ENCODE measurements around the gene PRKCE. TPM values are rescaled to one million over a fixed set of nuclear protein-coding genes. Genes with fewer than 3 reads are reported as not detected.

The PRKCE gene
- total RNA-seq, 2 experiments from 2014 or later, result 12.5 to 13.6 TPM

GRCh38 chr2:46066116-46066515 is 414.6 kb downstream of the PRKCE start:
- Mint-ChIP-seq H3K9me3 (no peaks in the 10 kb centered on the region), H3K4me1 (ENCODE audit: low read depth) (peaks cover 32% of the 10 kb centered on the region), H3K4me3 (no peak overlapping the region), H3K27ac (no peak overlapping the region), H3K36me3 (no peaks in the 10 kb centered on the region), H3K27me3 (no peaks in the 10 kb centered on the region)
- intact Hi-C loops (cut with micrococcal nuclease), result loop anchor here (2.0 kb wide), 1 partner anchor 35 kb away; no protein-coding TSS in a partner anchor
- no peak for DNase-seq
- ChIA-PET CTCF (interaction anchor here (1.4 to 1.5 kb wide), 2 partner anchors 159 to 297 kb away, joined by 3 to 6 read pairs; no protein-coding TSS in a partner anchor), POLR2A (no interaction called here)

- CTCF ChIA-PET, result no interaction called here
- no peaks in the 10 kb centered on the region for H3K27me3 Mint-ChIP-seq
- H3K27ac Mint-ChIP-seq, result peak overlapping the region; percentile 52
- peaks cover 32% of the 10 kb centered on the region for H3K4me1 Mint-ChIP-seq (ENCODE audit: low read depth)
- H3K9me3 Mint-ChIP-seq, result no peaks in the 10 kb centered on the region
- no peak for DNase-seq
- no peak overlapping the region for H3K4me3 Mint-ChIP-seq
- no peaks in the 10 kb centered on the region for H3K36me3 Mint-ChIP-seq
- intact Hi-C loops (cut with micrococcal nuclease), result loop anchor here (2.0 kb wide), 1 partner anchor 34 kb away; no protein-coding TSS in a partner anchor
- POLR2A ChIA-PET, result no interaction called here
Measured at GRCh38 chr2:46066601-46067000, 415.1 kb downstream of the PRKCE start.

- H3K9me3 Mint-ChIP-seq, result no peaks in the 10 kb centered on the region
- CTCF ChIA-PET, result no interaction called here
- POLR2A ChIA-PET, result interaction anchor here (1.5 kb wide), 1 partner anchor 13 kb away, joined by 11 read pairs; no protein-coding TSS in a partner anchor
- H3K27me3 Mint-ChIP-seq, result no peaks in the 10 kb centered on the region
- no peak overlapping the region for H3K4me3 Mint-ChIP-seq
- no peak for DNase-seq
- no peak overlapping the region for H3K27ac Mint-ChIP-seq
- intact Hi-C loops (cut with micrococcal nuclease), result loop anchor here (2.0 kb wide), 1 partner anchor 34 kb away; no protein-coding TSS in a partner anchor
- peaks cover 32% of the 10 kb centered on the region for H3K4me1 Mint-ChIP-seq (ENCODE audit: low read depth)
- no peaks in the 10 kb centered on the region for H3K36me3 Mint-ChIP-seq
Measured at GRCh38 chr2:46067062-46067461, 415.6 kb downstream of the PRKCE start.

- intact Hi-C loops (cut with micrococcal nuclease), result loop anchor here (1.0 to 2.0 kb wide), 5 partner anchors 13 to 162 kb away; no protein-coding TSS in a partner anchor
- no peaks in the 10 kb centered on the region for H3K9me3 Mint-ChIP-seq
- no peaks in the 10 kb centered on the region for H3K27me3 Mint-ChIP-seq
- H3K27ac Mint-ChIP-seq, result peak overlapping the region; percentile 45
- H3K36me3 Mint-ChIP-seq, result no peaks in the 10 kb centered on the region
- peaks cover 32% of the 10 kb centered on the region for H3K4me1 Mint-ChIP-seq (ENCODE audit: low read depth)
- no peak for DNase-seq
- CTCF ChIA-PET, result interaction anchor here (0.6 to 1.6 kb wide), 4 partner anchors 12 to 282 kb away, joined by 3 to 4 read pairs (median 3); no protein-coding TSS in a partner anchor
- POLR2A ChIA-PET, result interaction anchor here (0.6 to 1.8 kb wide), 3 partner anchors 12 to 84 kb away, joined by 5 to 11 read pairs (median 7); no protein-coding TSS in a partner anchor
- H3K4me3 Mint-ChIP-seq, result no peak overlapping the region
Measured at GRCh38 chr2:46067501-46068305, 416.2 kb downstream of the PRKCE start.

- Mint-ChIP-seq H3K4me1 (ENCODE audit: low read depth) (peaks cover 34% of the 10 kb centered on the region), H3K27ac (no peak overlapping the region), H3K36me3 (no peaks in the 10 kb centered on the region), H3K27me3 (no peaks in the 10 kb centered on the region), H3K4me3 (no peak overlapping the region), H3K9me3 (no peaks in the 10 kb centered on the region)
- DNase-seq, result no peak
- POLR2A ChIA-PET, result interaction anchor here (1.5 to 1.8 kb wide), 2 partner anchors 11 to 23 kb away, joined by 5 to 11 read pairs; no protein-coding TSS in a partner anchor
- intact Hi-C loops (cut with micrococcal nuclease), result loop anchor here (1.0 to 2.0 kb wide), 4 partner anchors 12 to 161 kb away; no protein-coding TSS in a partner anchor
- CTCF ChIA-PET, result interaction anchor here (0.8 to 1.6 kb wide), 2 partner anchors 11 to 57 kb away, joined by 3 to 4 read pairs; no protein-coding TSS in a partner anchor
Measured at GRCh38 chr2:46068636-46069035, 417.2 kb downstream of the PRKCE start.

- H3K36me3 Mint-ChIP-seq, result no peaks in the 10 kb centered on the region
- H3K27me3 Mint-ChIP-seq, result no peaks in the 10 kb centered on the region
- H3K4me1 Mint-ChIP-seq (ENCODE audit: low read depth), result peaks cover 41% of the 10 kb centered on the region
- no peak overlapping the region for H3K4me3 Mint-ChIP-seq
- no peak overlapping the region for H3K27ac Mint-ChIP-seq
- ChIA-PET CTCF (interaction anchor here (0.9 to 1.5 kb wide), 2 partner anchors 8 to 9 kb away, joined by 3 to 16 read pairs; no protein-coding TSS in a partner anchor), POLR2A (no interaction called here)
- intact Hi-C loops (cut with micrococcal nuclease), result no loop called here
- no peaks in the 10 kb centered on the region for H3K9me3 Mint-ChIP-seq
- no peak for DNase-seq
Measured at GRCh38 chr2:46071074-46071473, 419.6 kb downstream of the PRKCE start.

GRCh38 chr2:46072101-46072820 is 420.8 kb downstream of the PRKCE start:
- no peaks in the 10 kb centered on the region for H3K36me3 Mint-ChIP-seq
- H3K27me3 Mint-ChIP-seq, result no peaks in the 10 kb centered on the region
- CTCF ChIA-PET, result interaction anchor here (0.9 to 1.5 kb wide), 2 partner anchors 8 to 9 kb away, joined by 3 to 16 read pairs; no protein-coding TSS in a partner anchor
- intact Hi-C loops (cut with micrococcal nuclease), result no loop called here
- POLR2A ChIA-PET, result no interaction called here
- H3K9me3 Mint-ChIP-seq, result no peaks in the 10 kb centered on the region
- no peak overlapping the region for H3K4me3 Mint-ChIP-seq
- H3K4me1 Mint-ChIP-seq (ENCODE audit: low read depth), result peaks cover 31% of the 10 kb centered on the region
- no peak overlapping the region for H3K27ac Mint-ChIP-seq
- DNase-seq, result no peak

- POLR2A ChIA-PET, result no interaction called here
- H3K27ac Mint-ChIP-seq, result no peak overlapping the region
- H3K4me3 Mint-ChIP-seq, result no peak overlapping the region
Measured at GRCh38 chr2:46073540-46074046, 422.1 kb downstream of the PRKCE start.

GRCh38 chr2:46074501-46074900 is 423.0 kb downstream of the PRKCE start:
- H3K36me3 Mint-ChIP-seq, result no peaks in the 10 kb centered on the region

More at GRCh38 chr2:46073540-46074046, 422.1 kb downstream of the PRKCE start:
- CTCF ChIA-PET, result interaction anchor here (0.8 kb wide), 1 partner anchor 11 kb away, joined by 4 read pairs; no protein-coding TSS in a partner anchor
- Mint-ChIP-seq H3K27me3 (no peaks in the 10 kb centered on the region), H3K4me1 (ENCODE audit: low read depth) (peaks cover 26% of the 10 kb centered on the region), H3K36me3 (no peaks in the 10 kb centered on the region), H3K9me3 (no peaks in the 10 kb centered on the region)
- intact Hi-C loops (cut with micrococcal nuclease), result no loop called here
- DNase-seq, result no peak

GRCh38 chr2:46075848-46076247 is 424.4 kb downstream of the PRKCE start:
- Mint-ChIP-seq H3K36me3 (no peaks in the 10 kb centered on the region), H3K4me1 (ENCODE audit: low read depth) (peaks cover 40% of the 10 kb centered on the region), H3K27me3 (no peaks in the 10 kb centered on the region), H3K9me3 (no peaks in the 10 kb centered on the region), H3K4me3 (no peak overlapping the region), H3K27ac (no peak overlapping the region)
- ChIA-PET POLR2A (no interaction called here), CTCF (interaction anchor here (1.1 kb wide), 1 partner anchor 13 kb away, joined by 4 read pairs; no protein-coding TSS in a partner anchor)
- no peak for DNase-seq
- intact Hi-C loops (cut with micrococcal nuclease), result no loop called here

More at GRCh38 chr2:46074501-46074900, 423.0 kb downstream of the PRKCE start:
- ChIA-PET POLR2A (no interaction called here), CTCF (interaction anchor here (0.8 to 1.1 kb wide), 2 partner anchors 11 to 12 kb away, joined by 4 read pairs; no protein-coding TSS in a partner anchor)
- H3K4me3 Mint-ChIP-seq, result no peak overlapping the region
- H3K4me1 Mint-ChIP-seq (ENCODE audit: low read depth), result peaks cover 27% of the 10 kb centered on the region
- DNase-seq, result no peak
- H3K9me3 Mint-ChIP-seq, result no peaks in the 10 kb centered on the region
- H3K27me3 Mint-ChIP-seq, result no peaks in the 10 kb centered on the region
- intact Hi-C loops (cut with micrococcal nuclease), result no loop called here
- no peak overlapping the region for H3K27ac Mint-ChIP-seq

GRCh38 chr2:46076251-46076650 is 424.8 kb downstream of the PRKCE start:
- H3K9me3 Mint-ChIP-seq, result no peaks in the 10 kb centered on the region
- no peak overlapping the region for H3K4me3 Mint-ChIP-seq
- ChIA-PET CTCF (no interaction called here), POLR2A (no interaction called here)
- no peaks in the 10 kb centered on the region for H3K36me3 Mint-ChIP-seq
- no peak overlapping the region for H3K27ac Mint-ChIP-seq
- DNase-seq, result no peak
- H3K27me3 Mint-ChIP-seq, result no peaks in the 10 kb centered on the region
- H3K4me1 Mint-ChIP-seq (ENCODE audit: low read depth), result peaks cover 40% of the 10 kb centered on the region
- intact Hi-C loops (cut with micrococcal nuclease), result no loop called here

Measured in activated CD4-positive, alpha-beta memory T cell treated with anti-CD3 and anti-CD28 coated beads for 36 hours (primary cell).